Right atrium auricular region (tissue), 2 donors: ENCODE results near the gene PIP4K2A. TPM values are rescaled to one million over a fixed set of nuclear protein-coding genes. Genes with fewer than 3 reads are reported as not detected.

Experiments
- DNase-seq: peaks from one replicate; pipeline ENCODE4 v3.0.0-alpha.2; 2019; ENCODE audit warnings: low spot score
- H3K27ac ChIP-seq, 2 donors: fragments of 200-600 bp; sonication (generic); 1 replicate in 1 of 2; 2 replicates in 1 of 2; pipeline ENCODE4 v1.5.1; 2016 to 2019
- H3K27me3 ChIP-seq, 2 donors: fragments of 200-600 bp; sonication (generic); one replicate each; pipeline versions ENCODE4 v1.5.1 to v1.6.0; 2017 to 2019
- H3K36me3 ChIP-seq: fragments of 200-600 bp; sonication (generic); one replicate; pipeline ENCODE4 v1.5.1; 2016
- H3K4me1 ChIP-seq, 2 donors: fragments of 200-600 bp; sonication (generic); one replicate each; pipeline versions ENCODE4 v1.5.1 to v1.6.0; 2017 to 2019
- H3K4me3 ChIP-seq, 2 donors: fragments of 200-600 bp; sonication (generic); 1 replicate in 1 of 2; 2 replicates in 1 of 2; pipeline ENCODE4 v1.5.1; 2017 to 2019; ENCODE audit warnings: mild to moderate bottlenecking in 1 of 2, moderate library complexity in 1 of 2
- H3K9me3 ChIP-seq, 2 donors: fragments of 200-600 bp; sonication (generic); one replicate each; pipeline ENCODE4 v1.5.1; 2019
- total RNA-seq, 2 donors: library from RNA; depleted of rRNA; stranded (reverse); fragments of >200 nt; gene quantifications; one replicate each; pipeline ENCODE4 v1.1.0, GENCODE V29; 2016
- TF ChIP-seq, protein P1 (sequence below), 2 donors: fragments of 200-600 bp; sonication (generic); IDR thresholded peaks; one replicate each; pipeline ENCODE4 v1.5.1; 2019; ENCODE audit warnings: antibody characterized with exemption in 2 of 2

PIP4K2A gene
- total RNA-seq, 2 donors from 2014 or later, result 12.1 to 18.3 TPM

- no peaks in the 10 kb centered on the region for H3K27me3 ChIP-seq
- H3K4me1 ChIP-seq, result peaks cover 0 to 30% of the 10 kb centered on the region in 2 donors
- peak overlapping the region; percentile 96 to 98 for H3K4me3 ChIP-seq
- peak overlapping the region in 1 of 2 donors; percentile 74 for H3K27ac ChIP-seq
- no peaks in the 10 kb centered on the region for H3K9me3 ChIP-seq
- DNase-seq, result no peak
- TF ChIP-seq, protein P1, sequence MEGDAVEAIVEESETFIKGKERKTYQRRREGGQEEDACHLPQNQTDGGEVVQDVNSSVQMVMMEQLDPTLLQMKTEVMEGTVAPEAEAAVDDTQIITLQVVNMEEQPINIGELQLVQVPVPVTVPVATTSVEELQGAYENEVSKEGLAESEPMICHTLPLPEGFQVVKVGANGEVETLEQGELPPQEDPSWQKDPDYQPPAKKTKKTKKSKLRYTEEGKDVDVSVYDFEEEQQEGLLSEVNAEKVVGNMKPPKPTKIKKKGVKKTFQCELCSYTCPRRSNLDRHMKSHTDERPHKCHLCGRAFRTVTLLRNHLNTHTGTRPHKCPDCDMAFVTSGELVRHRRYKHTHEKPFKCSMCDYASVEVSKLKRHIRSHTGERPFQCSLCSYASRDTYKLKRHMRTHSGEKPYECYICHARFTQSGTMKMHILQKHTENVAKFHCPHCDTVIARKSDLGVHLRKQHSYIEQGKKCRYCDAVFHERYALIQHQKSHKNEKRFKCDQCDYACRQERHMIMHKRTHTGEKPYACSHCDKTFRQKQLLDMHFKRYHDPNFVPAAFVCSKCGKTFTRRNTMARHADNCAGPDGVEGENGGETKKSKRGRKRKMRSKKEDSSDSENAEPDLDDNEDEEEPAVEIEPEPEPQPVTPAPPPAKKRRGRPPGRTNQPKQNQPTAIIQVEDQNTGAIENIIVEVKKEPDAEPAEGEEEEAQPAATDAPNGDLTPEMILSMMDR (IDR thresholded peaks at IDR 0.05), result no peak
- H3K36me3 ChIP-seq, result no peaks in the 10 kb centered on the region
These were observed 2.0 kb downstream of the PIP4K2A start for GRCh38 chr10:22712211-22712955.

- DNase-seq, result no peak
- Histone ChIP-seq H3K9me3 (no peaks in the 10 kb centered on the region), H3K4me3 (no peak overlapping the region), H3K27ac (no peak overlapping the region), H3K4me1 (peaks cover 0 to 30% of the 10 kb centered on the region in 2 donors), H3K27me3 (no peaks in the 10 kb centered on the region), H3K36me3 (no peaks in the 10 kb centered on the region)
- TF ChIP-seq, protein P1 (IDR thresholded peaks at IDR 0.05), result no peak
These were observed 3.0 kb downstream of the PIP4K2A start for GRCh38 chr10:22711373-22711772.

DNA sequence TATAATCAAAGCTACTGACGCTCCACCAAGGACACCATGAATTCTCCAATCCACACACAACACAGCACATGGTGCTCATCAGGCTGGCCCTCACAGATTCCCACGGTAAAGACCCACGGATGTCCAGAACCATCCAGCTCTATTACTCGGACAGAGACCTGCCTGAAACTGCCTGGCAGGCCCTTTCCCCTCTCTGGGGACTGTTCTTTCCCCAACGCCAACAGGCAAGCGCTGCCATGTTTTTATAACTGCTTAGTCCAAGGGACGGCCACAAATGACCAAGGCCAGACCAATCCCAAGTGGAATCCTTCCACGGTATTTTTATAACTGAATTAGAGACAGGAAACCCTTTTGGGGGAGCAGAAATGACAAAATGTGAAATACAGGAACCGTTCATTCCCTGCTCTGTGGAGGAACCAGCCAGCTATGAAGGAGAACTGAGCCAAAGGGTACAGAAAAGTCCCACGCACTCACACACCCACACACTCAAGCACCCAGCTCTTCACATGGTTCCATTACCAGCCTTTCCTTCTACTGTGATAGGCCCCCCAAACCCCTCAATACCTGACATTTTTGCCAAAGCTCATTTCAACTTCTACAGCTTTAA, 4.1 kb downstream of the PIP4K2A start:
- Histone ChIP-seq H3K4me3 (no peak overlapping the region), H3K4me1 (peaks cover 0 to 36% of the 10 kb centered on the region in 2 donors)
- TF ChIP-seq, protein P1 (IDR thresholded peaks at IDR 0.05), result no peak

DNA sequence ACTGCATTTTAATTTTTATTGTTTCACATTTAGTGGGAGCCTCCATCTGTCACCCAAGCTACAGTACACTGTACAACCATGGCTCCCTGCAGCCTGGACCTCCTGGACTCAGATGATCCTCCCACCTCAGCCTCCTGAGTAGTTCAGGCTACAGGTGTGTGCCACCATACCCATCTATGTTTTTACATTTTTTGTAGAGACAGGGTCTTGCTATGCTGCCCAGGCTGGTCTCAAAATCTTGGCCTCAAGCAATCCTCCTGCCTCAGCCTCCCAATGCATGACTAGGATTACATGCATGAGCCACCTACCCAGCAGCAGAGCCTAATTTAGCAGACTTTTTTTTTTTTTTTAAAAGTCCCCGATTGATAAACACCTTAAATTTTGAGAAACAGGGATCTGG, 5.6 kb downstream of the PIP4K2A start:
- no peaks in the 10 kb centered on the region for H3K27me3 ChIP-seq
- no peaks in the 10 kb centered on the region for H3K36me3 ChIP-seq
- H3K9me3 ChIP-seq, result no peaks in the 10 kb centered on the region
- H3K4me1 ChIP-seq, result peaks cover 0 to 36% of the 10 kb centered on the region in 2 donors
- no peak for DNase-seq
- TF ChIP-seq, protein P1 (IDR thresholded peaks at IDR 0.05), result no peak
- H3K4me3 ChIP-seq, result no peak overlapping the region
- no peak overlapping the region for H3K27ac ChIP-seq

More for the DNA sequence above, 4.1 kb downstream of the PIP4K2A start:
- Histone ChIP-seq H3K9me3 (no peaks in the 10 kb centered on the region), H3K27me3 (no peaks in the 10 kb centered on the region), H3K36me3 (no peaks in the 10 kb centered on the region), H3K27ac (no peak overlapping the region)
- DNase-seq, result no peak

GRCh38 chr10:22705527-22705926, 8.9 kb downstream of the PIP4K2A start:
- TF ChIP-seq, protein P1 (IDR thresholded peaks at IDR 0.05), result no peak
- Histone ChIP-seq H3K9me3 (no peaks in the 10 kb centered on the region), H3K4me3 (no peak overlapping the region), H3K27me3 (no peaks in the 10 kb centered on the region), H3K27ac (no peak overlapping the region), H3K36me3 (no peaks in the 10 kb centered on the region), H3K4me1 (peaks cover 0 to 11% of the 10 kb centered on the region in 2 donors)
- DNase-seq, result no peak
